GOT3 (cell line): Measurements from ENCODE around the gene RHEB.

ENCODE experiments used
- DNase-seq: peaks from one replicate; lab custom pipeline; 2025; ENCODE audit warnings: mixed read lengths; lab: John Stamatoyannopoulos, UW

RHEB gene

GRCh38 chr7:151503902-151504714, 15.6 kb downstream of the RHEB start:
- DNase-seq, result no peak

- DNase-seq, result no peak
Observed at GRCh38 chr7:151501676-151502075, 18.0 kb downstream of the RHEB start.

- no peak for DNase-seq
Observed at GRCh38 chr7:151498495-151498894, 21.2 kb downstream of the RHEB start.

GRCh38 chr7:151497306-151497871, 22.3 kb downstream of the RHEB start:
- no peak for DNase-seq

- DNase-seq, result no peak
Observed at GRCh38 chr7:151495360-151495759, 24.3 kb downstream of the RHEB start.

- no peak for DNase-seq
Observed at GRCh38 chr7:151494298-151495284, 25.1 kb downstream of the RHEB start.

- DNase-seq, result no peak
Observed at GRCh38 chr7:151493083-151493482, 26.6 kb downstream of the RHEB start.

- no peak for DNase-seq
Observed at GRCh38 chr7:151491859-151492258, 27.8 kb downstream of the RHEB start.

GRCh38 chr7:151490456-151491105, 29.1 kb downstream of the RHEB start:
- DNase-seq, result no peak

GRCh38 chr7:151489498-151489897, 30.2 kb downstream of the RHEB start:
- DNase-seq, result no peak

- DNase-seq, result no peak
Observed at GRCh38 chr7:151488096-151488495, 31.6 kb downstream of the RHEB start.

GRCh38 chr7:151487228-151487627, 32.5 kb downstream of the RHEB start:
- no peak for DNase-seq

GRCh38 chr7:151486074-151486473, 33.6 kb downstream of the RHEB start:
- no peak for DNase-seq

- DNase-seq, result no peak
Observed at GRCh38 chr7:151484971-151485707, 34.6 kb downstream of the RHEB start.

GRCh38 chr7:151483711-151483983, 36.0 kb downstream of the RHEB start:
- no peak for DNase-seq

- DNase-seq, result no peak
Observed at GRCh38 chr7:151482883-151483710, 36.6 kb downstream of the RHEB start.

- DNase-seq, result no peak
Observed at GRCh38 chr7:151481650-151482505, 37.8 kb downstream of the RHEB start.

GRCh38 chr7:151477867-151478266, 41.8 kb downstream of the RHEB start:
- DNase-seq, result no peak

GRCh38 chr7:151472644-151473380, 46.9 kb downstream of the RHEB start:
- no peak for DNase-seq
